GM19351 (cell line): ENCODE measurements around the gene ZNF775.

Source experiments
- ATAC-seq: cut with Tn5 transposase; IDR thresholded peaks from one replicate; pipeline ENCODE4 v1.9.1; 2021; ENCODE audit warnings: mild to moderate bottlenecking, moderate library complexity; ENCODE audit not compliant: unreplicated experiment

The ZNF775 gene

DNA sequence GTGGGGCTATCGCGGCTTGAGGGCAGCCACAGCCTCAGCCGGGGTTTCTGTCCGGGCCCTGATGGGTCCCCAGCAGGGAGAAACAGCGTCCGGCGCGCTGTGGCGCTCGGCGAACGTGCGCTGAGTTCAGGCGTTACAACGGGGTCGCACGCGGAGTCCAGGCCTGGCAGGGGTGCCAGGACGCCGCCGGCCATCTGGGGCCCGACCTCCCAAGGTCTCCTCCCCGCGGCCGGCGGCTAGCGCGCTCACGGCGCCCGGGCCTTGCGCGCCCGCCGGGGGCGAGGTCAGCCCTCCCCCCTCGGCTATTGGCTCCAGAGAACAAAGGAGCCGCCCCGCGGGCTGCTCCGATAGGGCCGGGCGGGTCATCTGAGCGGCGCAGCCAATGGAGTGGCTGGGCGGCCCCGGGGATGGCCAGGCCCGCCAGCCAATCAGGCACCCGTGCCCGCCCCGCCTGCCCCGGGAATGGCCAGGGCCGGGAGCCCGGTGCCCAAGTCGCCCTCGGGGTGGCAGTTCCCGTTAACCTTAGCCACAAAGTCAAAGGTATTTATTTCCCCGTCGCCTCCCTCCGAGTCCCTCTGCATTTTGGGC, at the start of gene ZNF775:
Gene ZNF775 (plus strand): TSS at position 478 of the 588 bp plus-strand sequence. CDS start 9,141 bp downstream, outside the sequence.
- peak; percentile 70 for ATAC-seq

DNA sequence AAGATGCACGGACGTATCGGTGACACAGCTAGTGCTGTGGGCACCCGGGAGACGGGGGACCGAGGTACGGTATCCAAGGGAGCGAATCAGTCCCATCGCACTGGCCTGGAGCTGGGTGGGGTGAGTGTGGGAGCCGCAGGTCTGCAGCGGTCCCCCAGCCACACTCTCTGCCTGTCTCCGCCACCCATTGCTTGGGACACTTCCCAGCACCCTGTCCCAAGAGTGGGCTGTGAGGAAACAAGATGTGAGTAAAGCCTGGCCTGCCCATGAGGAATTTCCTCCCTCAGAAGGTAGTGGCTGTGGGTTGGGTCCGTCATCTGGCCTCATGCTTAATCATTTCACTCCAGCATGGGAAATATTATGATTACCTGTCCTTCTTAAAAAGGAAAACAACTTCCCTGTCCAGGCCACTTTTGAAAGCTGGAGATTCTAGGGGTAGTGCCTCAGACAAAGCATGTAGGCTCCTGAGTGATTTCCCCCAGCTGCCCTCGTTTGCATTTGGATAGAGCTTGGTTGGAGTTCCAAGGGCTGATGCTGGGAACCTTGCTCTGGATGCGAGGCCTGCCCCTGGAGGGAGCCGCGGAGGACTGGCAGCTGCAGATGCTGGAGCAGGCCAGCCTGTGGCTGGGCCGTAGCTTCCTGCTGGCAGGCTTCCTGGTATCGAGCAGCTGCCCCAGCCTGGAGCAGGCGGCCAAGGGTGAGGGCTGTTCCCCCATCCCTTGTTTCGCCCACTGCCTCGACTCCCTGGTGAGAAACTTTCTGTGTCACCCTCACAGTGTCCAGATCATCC, 49.6 kb upstream of the ZNF775 start:
- no peak for ATAC-seq

- no peak for ATAC-seq
Observed at GRCh38 chr7:150330211-150330885, 48.8 kb upstream of the ZNF775 start.

- no peak for ATAC-seq
Observed at GRCh38 chr7:150332852-150333635, 46.1 kb upstream of the ZNF775 start.

GRCh38 chr7:150333659-150334058, 45.5 kb upstream of the ZNF775 start:
- ATAC-seq: no peak

GRCh38 chr7:150334108-150334507, 45.0 kb upstream of the ZNF775 start:
- no peak for ATAC-seq

DNA sequence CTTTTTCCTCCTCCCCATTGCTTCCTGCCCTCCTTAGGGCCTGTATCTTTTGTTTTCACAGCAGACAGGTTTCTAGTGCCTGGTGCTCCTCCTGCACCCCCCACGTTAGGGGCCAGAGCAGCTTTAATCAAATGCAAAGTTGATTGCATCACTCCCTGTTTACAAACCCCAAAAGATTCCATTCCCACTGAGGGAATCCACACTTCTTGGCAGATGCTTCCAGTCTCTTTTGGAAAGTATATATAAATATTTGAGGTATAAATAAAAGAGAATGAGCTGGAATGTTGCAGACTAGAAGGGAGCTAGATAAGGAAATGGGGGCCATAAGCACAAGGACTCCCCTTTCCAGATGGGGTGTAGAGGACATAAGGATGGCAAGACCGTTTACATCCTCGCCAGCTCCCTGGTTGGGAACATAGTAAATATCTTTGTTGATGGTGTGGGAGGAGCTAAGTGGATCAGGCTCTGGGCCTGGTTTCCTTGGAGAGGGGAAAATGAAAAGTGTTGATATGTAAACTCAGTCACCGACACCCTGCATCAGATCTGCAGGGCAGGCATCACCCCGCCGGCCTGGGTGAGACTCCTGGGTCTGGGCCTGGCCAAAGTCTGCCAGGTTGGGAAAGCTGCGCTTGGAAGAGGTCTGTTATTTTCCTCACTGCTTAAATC, 43.9 kb upstream of the ZNF775 start:
- ATAC-seq: no peak

GRCh38 chr7:150335774-150336112, 43.4 kb upstream of the ZNF775 start:
- no peak for ATAC-seq

GRCh38 chr7:150336746-150337145, 42.4 kb upstream of the ZNF775 start:
- ATAC-seq: no peak

GRCh38 chr7:150337179-150337578, 42.0 kb upstream of the ZNF775 start:
- no peak for ATAC-seq

GRCh38 chr7:150337659-150338081, 41.5 kb upstream of the ZNF775 start:
- ATAC-seq: no peak

GRCh38 chr7:150338166-150338829, 40.8 kb upstream of the ZNF775 start:
- ATAC-seq: no peak

DNA sequence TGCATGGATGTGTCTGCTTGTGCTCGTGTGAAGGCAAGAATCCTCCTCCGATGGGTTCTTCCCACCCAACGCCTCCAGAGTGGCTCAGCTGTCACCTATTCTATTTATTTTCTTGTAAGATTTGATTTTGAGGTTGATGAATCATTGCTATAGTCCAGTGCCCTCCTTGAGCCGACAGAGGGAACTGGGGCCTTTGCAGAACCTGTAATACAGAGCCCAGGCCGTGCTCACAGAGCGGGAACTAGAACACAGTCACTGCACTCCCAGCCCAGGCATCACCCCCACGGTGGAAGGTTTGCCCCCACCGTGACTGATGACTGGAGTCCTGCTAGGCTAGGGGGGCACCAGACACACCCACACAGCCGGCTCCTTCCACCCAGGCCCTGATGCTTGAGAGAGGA, 39.7 kb upstream of the ZNF775 start:
- no peak for ATAC-seq

DNA sequence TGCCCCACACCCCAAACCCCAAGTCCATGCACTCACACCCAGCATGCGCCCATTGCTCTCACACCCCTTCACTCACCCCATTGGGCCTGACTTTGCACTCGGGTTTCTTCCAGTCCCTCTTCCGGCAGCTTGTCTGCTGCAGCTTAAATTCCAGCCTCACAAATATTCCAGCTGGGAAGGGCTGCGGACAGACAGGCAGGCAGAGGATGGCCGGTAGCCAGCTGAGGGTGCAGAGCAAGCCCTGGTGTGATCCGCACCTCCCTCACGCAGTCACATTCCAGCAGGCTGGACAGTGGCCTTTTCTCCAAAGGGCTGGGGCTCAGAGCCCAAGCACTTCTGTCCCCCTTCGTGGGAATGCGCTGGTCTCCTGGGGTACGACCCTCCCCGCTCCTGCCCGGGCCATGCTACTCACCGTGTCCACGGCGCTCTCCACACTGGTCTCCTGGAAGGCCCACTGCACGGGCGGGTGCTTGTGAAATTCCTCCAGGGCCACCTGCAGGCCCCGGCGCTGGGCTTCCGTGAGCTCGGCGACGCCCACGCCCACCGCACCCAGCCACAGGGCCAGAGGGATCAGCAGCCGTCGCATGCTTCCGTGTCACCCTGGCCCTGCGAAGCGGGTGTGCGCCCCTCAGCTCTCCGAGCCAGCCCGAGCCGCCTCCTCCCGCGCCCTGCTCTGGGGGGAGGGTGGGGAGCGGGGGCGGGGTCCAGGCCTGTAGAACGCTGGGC, 38.9 kb upstream of the ZNF775 start:
- no peak for ATAC-seq

DNA sequence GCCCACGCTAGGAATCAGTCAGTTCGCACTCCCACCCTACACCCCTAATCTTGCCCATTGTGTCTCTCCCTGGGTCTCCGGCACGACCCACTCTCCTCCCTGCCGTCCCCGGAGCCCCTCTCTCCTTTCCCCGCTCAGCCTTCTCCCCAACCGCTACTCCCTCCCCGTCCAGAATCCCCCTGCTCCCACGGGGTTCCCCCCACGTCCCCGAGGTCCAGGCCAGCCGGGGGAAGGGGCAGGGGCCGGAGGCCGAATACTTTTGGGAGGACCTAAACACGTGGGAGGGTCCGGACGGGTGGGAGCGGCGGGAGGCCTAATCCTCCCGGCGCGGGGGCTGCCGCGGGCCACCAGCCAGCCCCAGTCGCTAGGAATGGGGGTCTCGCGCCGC, 38.3 kb upstream of the ZNF775 start:
- ATAC-seq: no peak

- ATAC-seq: no peak
Observed at GRCh38 chr7:150341263-150342120, 37.6 kb upstream of the ZNF775 start, which contains the start of gene RARRES2. Gene RARRES2, minus strand, starts transcription at chr7:150341629. Its CDS starts 1,020 bp downstream, at chr7:150340609.

- ATAC-seq: no peak
Observed at GRCh38 chr7:150342121-150342408, 37.1 kb upstream of the ZNF775 start.

DNA sequence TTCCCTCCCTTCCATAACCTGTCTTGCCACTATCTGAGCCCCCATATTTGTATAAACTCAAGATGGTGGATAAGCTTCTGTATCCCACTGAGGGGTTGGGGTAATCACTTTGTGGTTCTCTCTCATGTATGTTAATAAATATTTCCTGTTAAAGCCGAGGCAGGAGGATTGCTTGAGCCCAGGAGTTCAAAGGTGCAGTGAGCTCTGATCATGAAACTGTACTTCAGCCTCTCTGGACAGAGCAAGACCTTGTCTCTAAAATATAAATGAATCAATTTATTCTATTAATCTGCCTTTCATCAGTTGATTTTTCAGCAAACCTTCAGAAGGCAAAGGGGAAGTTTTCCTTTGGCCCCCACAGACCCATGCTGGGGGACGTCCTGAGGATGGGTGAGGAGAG, 35.9 kb upstream of the ZNF775 start:
- no peak for ATAC-seq

GRCh38 chr7:150344299-150344698, 34.8 kb upstream of the ZNF775 start:
- no peak for ATAC-seq
